HUES6 (cell line): ENCODE data around the gene EPC2.

Experiments used
- H3K27ac ChIP-seq: 2 replicates; pipeline ENCODE4 v1.7.0; 2013; ENCODE audit warnings: low read depth, mild to moderate bottlenecking, low read length, inconsistent platforms
- H3K27me3 ChIP-seq: 2 replicates; pipeline ENCODE4 v1.6.1; 2013; ENCODE audit warnings: low read length; ENCODE audit not compliant: control insufficient read depth, insufficient read depth
- H3K36me3 ChIP-seq: 2 replicates; pipeline ENCODE4 v1.6.1; 2013; ENCODE audit warnings: low read length; ENCODE audit not compliant: control insufficient read depth, insufficient read depth
- H3K4me1 ChIP-seq: 2 replicates; pipeline ENCODE4 v1.6.1; 2013; ENCODE audit warnings: low read length; ENCODE audit not compliant: control insufficient read depth, insufficient read depth
- H3K4me3 ChIP-seq: 2 replicates; pipeline ENCODE4 v1.5.1; 2013; ENCODE audit warnings: low read depth, low read length
- H3K9ac ChIP-seq: one replicate; pipeline ENCODE4 v1.6.1; 2013; ENCODE audit warnings: mild to moderate bottlenecking, low read length
- H3K9me3 ChIP-seq: 2 replicates; pipeline ENCODE4 v1.6.1; 2013; ENCODE audit warnings: low read depth, low read length; ENCODE audit not compliant: control insufficient read depth, insufficient read depth

Gene EPC2

GRCh38 chr2:148814143-148814859 is 169.8 kb downstream of the EPC2 start:
- H3K36me3 ChIP-seq, result no peaks in the 10 kb centered on the region
- H3K9ac ChIP-seq, result peak overlapping the region; percentile 59
- peaks cover 37% of the 10 kb centered on the region for H3K4me1 ChIP-seq
- H3K9me3 ChIP-seq, result no peaks in the 10 kb centered on the region
- H3K27me3 ChIP-seq, result no peaks in the 10 kb centered on the region
- H3K27ac ChIP-seq, result peak overlapping the region; percentile 80
- no peak overlapping the region for H3K4me3 ChIP-seq

- no peaks in the 10 kb centered on the region for H3K27me3 ChIP-seq
- H3K27ac ChIP-seq, result no peak overlapping the region; the same call in 1 of the 2 replicates
- H3K4me1 ChIP-seq, result peaks cover 37% of the 10 kb centered on the region
- H3K9me3 ChIP-seq, result no peaks in the 10 kb centered on the region
- no peak overlapping the region for H3K9ac ChIP-seq
- H3K4me3 ChIP-seq, result no peak overlapping the region
- no peaks in the 10 kb centered on the region for H3K36me3 ChIP-seq
Measured at GRCh38 chr2:148814860-148815419, 170.4 kb downstream of the EPC2 start.

- Histone ChIP-seq H3K36me3 (no peaks in the 10 kb centered on the region), H3K4me1 (peaks cover 37% of the 10 kb centered on the region), H3K27ac (no peak overlapping the region), H3K9me3 (no peaks in the 10 kb centered on the region), H3K4me3 (no peak overlapping the region), H3K27me3 (no peaks in the 10 kb centered on the region), H3K9ac (no peak overlapping the region)
Measured at GRCh38 chr2:148816176-148816575, 171.6 kb downstream of the EPC2 start.

DNA sequence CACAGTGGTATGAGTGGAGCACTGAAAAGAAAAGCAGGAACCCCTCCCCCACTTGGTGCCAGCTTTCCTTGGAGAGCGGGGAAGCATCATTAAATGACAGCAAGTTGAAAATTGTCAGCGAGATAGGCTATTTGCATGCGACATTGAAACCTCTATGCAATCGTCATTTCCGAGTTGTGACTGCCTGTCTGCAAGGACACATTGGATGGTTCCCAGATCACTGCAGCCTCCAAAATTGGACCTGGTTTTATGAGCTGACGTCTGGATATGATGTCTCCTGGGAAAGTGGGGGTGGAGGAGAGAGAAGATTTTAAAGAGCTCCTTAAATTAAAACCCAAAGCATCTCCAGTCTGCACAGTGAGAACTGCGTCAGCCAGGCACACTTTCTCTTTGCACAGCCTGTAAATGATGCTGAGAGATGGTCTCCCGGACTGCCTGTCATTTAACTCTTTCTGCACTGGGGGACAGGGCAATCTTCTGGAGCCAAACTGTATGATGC is 172.7 kb downstream of the EPC2 start:
- H3K27ac ChIP-seq, result no peak overlapping the region
- no peaks in the 10 kb centered on the region for H3K36me3 ChIP-seq
- no peaks in the 10 kb centered on the region for H3K27me3 ChIP-seq
- H3K9ac ChIP-seq, result no peak overlapping the region
- H3K9me3 ChIP-seq, result no peaks in the 10 kb centered on the region
- H3K4me1 ChIP-seq, result peaks cover 37% of the 10 kb centered on the region
- H3K4me3 ChIP-seq, result no peak overlapping the region

GRCh38 chr2:148819019-148819585 is 174.6 kb downstream of the EPC2 start:
- Histone ChIP-seq H3K27ac (no peak overlapping the region), H3K4me1 (peaks cover 27% of the 10 kb centered on the region), H3K9me3 (no peaks in the 10 kb centered on the region), H3K4me3 (no peak overlapping the region), H3K27me3 (no peaks in the 10 kb centered on the region), H3K9ac (no peak overlapping the region), H3K36me3 (no peaks in the 10 kb centered on the region)

GRCh38 chr2:148824190-148824589 is 179.6 kb downstream of the EPC2 start:
- no peak overlapping the region for H3K4me3 ChIP-seq

GRCh38 chr2:148826791-148827190 is 182.2 kb downstream of the EPC2 start:
- H3K9ac ChIP-seq, result no peak overlapping the region
- H3K4me1 ChIP-seq, result peaks cover 6% of the 10 kb centered on the region; the same call in 1 of the 2 replicates
- H3K27ac ChIP-seq, result no peak overlapping the region
- no peak overlapping the region for H3K4me3 ChIP-seq
- 0 out of 2 replicates have a peak, but pooled peaks cover 2% of the 10 kb centered on the region for H3K9me3 ChIP-seq
- H3K36me3 ChIP-seq, result no peaks in the 10 kb centered on the region
- H3K27me3 ChIP-seq, result no peaks in the 10 kb centered on the region

More at GRCh38 chr2:148824190-148824589, 179.6 kb downstream of the EPC2 start:
- no peak overlapping the region for H3K9ac ChIP-seq
- no peak overlapping the region for H3K27ac ChIP-seq
- H3K9me3 ChIP-seq, result 0 out of 2 replicates have a peak, but pooled peaks cover 2% of the 10 kb centered on the region
- no peaks in the 10 kb centered on the region for H3K27me3 ChIP-seq
- H3K36me3 ChIP-seq, result no peaks in the 10 kb centered on the region
- no peaks in the 10 kb centered on the region; the same call in 1 of the 2 replicates for H3K4me1 ChIP-seq

DNA sequence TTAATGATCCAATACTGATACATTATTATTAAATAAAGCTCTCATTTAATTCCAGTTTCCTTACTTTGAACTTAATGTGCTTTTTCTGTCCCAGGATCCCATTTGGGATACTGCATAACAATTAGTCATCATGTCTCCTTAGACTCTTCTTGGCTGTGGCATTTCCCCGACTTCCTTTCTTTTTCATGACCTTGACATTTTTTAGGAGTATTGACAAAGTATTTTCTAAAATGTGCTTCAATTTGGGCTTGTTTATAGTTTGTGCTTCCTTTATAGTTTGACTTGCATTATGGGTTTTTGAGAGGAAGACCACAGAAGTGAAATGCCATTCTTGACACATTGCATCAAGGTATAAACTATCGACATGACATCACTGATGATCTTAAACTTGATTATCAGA is 184.4 kb downstream of the EPC2 start:
- no peak overlapping the region for H3K4me3 ChIP-seq
- no peaks in the 10 kb centered on the region for H3K27me3 ChIP-seq
- H3K9me3 ChIP-seq, result 0 out of 2 replicates have a peak, but pooled peaks cover 2% of the 10 kb centered on the region
- no peak overlapping the region for H3K27ac ChIP-seq
- H3K4me1 ChIP-seq, result peaks cover 6% of the 10 kb centered on the region; the same call in 1 of the 2 replicates
- no peaks in the 10 kb centered on the region for H3K36me3 ChIP-seq
- no peak overlapping the region for H3K9ac ChIP-seq

GRCh38 chr2:148829618-148830017 is 185.1 kb downstream of the EPC2 start:
- H3K36me3 ChIP-seq, result no peaks in the 10 kb centered on the region
- no peak overlapping the region for H3K4me3 ChIP-seq
- no peak overlapping the region for H3K27ac ChIP-seq
- H3K9ac ChIP-seq, result no peak overlapping the region
- H3K4me1 ChIP-seq, result peaks cover 6% of the 10 kb centered on the region; the same call in 1 of the 2 replicates
- no peaks in the 10 kb centered on the region for H3K27me3 ChIP-seq
- 0 out of 2 replicates have a peak, but pooled peaks cover 2% of the 10 kb centered on the region for H3K9me3 ChIP-seq

DNA sequence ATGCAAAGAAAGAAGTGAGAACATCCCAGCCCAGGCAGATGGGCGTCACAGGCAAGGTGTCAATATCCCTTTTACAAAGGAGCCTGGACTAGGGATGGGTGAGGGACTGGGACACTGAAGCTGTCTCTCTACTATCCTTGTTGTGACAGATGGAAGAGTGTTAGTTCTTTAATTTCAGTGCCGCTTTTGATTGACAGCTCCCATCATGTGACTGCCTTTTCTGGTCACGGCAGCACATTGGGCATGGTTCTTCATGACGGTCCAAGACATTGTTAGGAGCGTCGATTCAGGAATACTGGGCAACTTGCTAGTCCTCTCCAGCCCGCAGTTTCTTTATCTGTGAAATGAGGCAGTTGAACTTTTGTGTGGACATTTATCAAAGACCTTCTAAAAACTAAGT is 188.1 kb downstream of the EPC2 start:
- Histone ChIP-seq H3K36me3 (no peaks in the 10 kb centered on the region), H3K27me3 (no peaks in the 10 kb centered on the region), H3K4me3 (no peak overlapping the region), H3K9me3 (no peaks in the 10 kb centered on the region), H3K9ac (no peak overlapping the region), H3K4me1 (peaks cover 6% of the 10 kb centered on the region; the same call in 1 of the 2 replicates), H3K27ac (no peak overlapping the region)
